GM19035 (cell line): ENCODE results near the gene DHRS4L2.
A peak's percentile ranks its signal among the peaks of the same experiment; 100 is the strongest.
"Not testable (repeated sequence)": the region's sequence is repeated elsewhere in the genome, so short reads cannot be mapped to it uniquely, and the experiment has no call there.

Source experiments
- ATAC-seq: cut with Tn5 transposase; IDR thresholded peaks from one replicate; pipeline ENCODE4 v1.9.1; 2021; ENCODE audit not compliant: unreplicated experiment

The DHRS4L2 gene

DNA sequence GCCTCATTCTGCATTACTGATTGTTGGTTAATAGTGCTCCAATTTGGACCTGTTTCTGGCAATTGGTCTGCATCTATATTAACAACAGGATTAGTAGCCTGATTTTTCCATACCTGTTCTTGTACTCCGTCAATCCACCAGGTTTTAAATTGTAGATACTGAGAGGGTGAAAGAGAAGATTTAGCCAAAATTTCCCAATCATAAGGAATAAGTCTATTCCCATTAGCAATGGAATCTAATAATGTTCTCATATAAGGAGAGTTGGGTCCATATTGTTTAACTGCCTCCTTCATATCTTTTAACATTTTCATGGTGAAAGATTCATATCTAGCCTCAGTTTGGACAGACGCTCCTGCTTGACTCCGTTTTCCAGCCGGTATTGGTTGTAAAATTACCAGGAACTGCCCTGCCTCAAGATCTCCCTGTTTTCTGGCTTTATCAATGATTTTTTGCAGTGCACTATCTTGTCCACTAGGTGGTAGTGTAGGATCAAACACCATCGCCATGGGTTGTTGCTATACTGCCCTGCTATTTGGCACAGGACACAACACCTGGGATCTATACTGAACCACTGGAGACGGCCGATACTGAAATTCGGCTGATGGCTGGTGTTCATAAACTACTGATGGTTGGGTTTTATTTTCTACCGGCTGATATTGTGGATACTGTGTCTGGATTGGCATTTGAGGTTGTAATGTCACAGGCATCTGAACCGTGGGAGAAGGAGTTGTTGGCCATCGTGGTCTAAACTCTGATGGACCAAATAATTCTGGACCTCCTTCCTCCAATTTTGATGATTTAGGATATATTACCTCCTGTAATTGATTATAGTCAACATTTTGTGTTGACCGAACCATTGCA, 25.2 kb downstream of the DHRS4L2 start:
- no peak for ATAC-seq

DNA sequence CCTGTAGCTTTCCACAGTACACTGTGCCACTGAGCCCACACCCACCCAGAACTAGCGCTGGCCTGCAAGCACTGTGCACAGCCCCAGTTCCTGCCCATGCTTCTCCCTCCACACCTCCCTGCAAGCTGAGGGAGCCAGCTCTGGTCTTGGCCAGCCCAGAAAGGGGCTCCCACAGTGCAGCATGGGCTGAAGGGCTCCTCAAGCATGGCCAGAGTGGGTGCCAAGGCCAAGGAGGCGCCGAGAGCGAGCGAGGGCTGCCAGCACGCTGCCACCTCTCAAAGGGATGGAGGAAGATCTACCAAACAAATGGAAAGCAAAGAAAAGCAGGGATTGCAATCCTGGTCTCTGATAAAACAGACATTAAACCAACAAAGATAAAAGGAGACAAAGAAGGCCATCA, 27.0 kb downstream of the DHRS4L2 start:
- ATAC-seq = not testable (repeated sequence)

DNA sequence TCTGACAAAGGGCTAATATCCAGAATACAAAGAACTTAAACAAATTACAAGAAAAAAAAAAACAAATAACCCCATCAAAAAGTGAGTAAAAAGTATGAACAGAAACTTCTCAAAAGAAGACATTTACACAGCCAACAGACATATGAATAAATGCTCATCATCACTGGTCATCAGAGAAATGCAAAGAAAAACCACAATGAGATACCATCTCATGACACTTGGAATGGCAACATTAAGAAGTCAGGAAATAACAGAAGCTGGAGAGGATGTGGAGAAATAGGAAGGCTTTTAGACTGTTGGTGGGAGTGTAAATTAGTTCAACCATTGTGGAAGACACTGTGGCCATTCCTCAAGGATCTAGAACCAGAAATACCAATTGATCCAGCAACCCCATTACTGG, 30.2 kb downstream of the DHRS4L2 start:
- not testable (repeated sequence) for ATAC-seq

DNA sequence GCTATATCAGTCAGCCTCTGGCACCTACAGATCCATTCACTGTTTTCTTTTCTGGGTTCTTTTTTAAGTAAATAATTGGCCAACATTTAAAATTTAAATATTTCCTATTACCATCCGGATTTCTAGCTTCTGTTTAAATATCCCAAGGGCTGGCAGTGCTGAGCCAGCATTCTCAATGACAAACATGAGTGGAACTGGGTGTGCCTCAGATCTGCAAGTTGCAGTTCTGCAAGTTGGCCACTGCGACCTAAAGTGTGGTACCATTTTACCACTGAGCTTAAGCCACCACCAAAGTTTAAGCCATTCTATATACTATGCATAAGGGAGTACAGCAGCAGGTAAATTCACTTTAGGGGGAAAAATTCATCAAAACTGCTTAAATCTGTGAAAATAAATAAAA, 31.2 kb downstream of the DHRS4L2 start:
- not testable (repeated sequence) for ATAC-seq

DNA sequence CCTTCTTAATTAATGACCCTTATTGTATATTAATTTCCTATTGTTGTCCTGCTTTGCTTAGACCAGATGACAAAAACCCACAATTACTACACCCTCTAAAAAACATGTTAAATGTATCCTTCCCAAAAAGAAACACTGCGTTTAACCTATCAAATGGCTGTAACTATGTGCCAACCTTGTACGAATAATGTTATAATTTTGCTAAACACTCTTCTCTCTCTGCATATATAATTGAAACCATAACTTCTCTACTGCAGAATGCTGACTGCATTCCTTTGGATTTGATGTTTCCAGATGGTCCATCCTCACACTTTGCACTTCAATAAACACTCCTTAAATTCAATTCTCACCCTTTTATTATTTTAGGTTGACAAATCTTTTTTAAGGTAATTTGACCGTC, 31.8 kb downstream of the DHRS4L2 start:
- ATAC-seq = not testable (repeated sequence)

DNA sequence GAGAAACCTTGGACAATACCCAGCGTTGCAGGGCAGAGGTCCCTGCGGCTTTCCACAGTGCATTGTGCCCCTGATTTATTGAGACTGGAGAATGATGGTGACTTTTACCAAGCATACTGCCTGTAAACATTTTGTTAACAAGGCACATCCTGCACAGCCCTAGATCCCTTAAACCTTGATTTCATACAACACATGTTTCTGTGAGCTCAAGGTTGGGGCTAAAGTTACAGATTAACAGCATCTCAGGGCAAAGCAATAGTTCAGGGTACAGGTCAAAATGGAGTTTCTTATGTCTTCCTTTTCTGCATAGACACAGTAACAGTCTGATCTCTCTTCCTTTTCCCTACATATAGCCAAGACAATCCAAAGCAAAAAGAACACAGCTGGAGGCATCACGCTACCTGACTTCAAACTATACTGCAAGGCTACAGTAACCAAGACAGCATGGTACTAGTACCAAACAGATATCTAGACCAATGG, 36.2 kb downstream of the DHRS4L2 start:
- not testable (repeated sequence) for ATAC-seq

DNA sequence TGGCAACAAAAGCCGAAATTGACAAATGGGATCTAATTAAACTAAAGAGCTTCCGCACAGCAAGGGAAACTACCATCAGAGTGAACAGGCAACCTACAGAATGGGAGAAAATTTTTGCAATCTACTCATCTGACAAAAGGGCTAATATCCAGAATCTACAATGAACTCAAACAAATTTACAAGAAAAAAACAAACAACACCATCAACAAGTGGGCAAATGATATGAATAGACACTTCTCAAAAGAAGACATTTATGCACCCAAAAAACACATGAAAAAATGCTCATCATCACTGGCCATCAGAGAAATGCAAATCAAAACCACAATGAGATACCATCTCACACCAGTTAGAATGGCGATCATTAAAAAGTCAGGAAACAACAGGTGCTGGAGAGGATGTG, 41.0 kb downstream of the DHRS4L2 start:
- ATAC-seq = not testable (repeated sequence)

DNA sequence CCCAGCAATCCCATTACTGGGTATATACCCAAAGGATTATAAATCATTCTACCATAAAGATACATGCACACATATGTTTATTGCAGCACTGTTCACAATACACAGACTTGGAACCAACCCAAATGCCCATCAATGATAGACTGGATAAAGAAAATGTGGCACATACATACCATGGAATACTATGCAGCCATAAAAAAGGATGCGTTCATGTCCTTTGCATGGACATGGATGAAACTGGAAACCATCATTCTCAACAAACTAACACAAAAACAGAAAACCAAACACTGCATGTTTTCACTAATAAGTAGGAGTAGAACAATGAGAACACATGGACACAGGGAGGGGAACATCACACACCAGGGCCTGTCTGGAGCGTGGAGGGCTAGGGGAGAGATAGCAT, 42.6 kb downstream of the DHRS4L2 start:
- not testable (repeated sequence) for ATAC-seq

DNA sequence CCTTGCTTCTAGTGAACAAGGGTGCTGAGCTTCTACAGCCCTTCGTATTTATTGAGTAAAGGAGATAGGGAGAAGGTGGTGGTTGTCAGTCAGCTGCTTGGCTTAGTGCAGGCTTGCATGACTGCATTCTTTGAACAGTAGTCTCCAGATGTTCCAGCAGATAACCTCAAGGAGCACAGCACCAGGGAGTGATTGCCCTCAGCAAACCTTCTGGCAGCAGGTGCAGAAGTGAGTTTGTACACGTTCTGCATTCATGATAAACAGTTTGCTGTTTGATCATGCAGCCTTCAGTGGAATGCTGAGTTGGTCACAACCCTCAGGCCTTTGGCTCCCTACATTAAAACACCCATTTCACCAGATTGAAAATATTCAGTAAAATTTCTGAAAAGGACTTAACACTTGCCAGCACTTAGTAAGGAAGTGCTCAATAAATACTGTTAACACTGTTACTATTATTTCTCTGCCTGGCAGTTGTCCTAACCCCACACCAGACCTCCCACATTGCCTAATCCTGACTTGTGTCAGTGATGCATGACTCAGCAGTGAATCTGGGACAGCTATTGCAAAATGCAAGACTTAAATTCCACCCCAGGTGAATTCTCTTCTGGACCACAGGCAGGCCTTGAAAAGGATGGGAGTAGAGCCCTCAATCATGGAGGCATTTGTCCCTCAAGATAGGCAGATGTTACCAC, 44.1 kb downstream of the DHRS4L2 start:
- ATAC-seq = no peak

DNA sequence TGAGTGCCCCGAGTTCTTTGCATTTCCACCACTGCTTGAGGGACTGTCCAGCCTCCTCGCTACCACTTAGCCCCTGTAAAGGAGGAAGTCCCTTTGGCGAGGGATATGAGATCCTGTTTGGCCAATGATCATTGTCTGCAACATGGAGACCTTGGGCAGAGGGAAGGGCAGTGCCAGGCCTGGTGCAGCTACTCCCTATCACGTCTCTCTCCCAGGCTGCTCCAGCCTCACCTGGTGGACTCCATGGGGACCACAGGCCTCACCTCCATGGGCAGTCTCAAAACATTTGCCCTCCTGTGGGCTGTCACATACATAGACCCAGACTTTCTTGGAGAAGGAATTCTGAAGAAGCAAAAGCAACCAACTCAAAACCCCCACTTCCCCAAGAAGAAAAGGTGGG, 47.0 kb downstream of the DHRS4L2 start:
- ATAC-seq = not testable (repeated sequence)

DNA sequence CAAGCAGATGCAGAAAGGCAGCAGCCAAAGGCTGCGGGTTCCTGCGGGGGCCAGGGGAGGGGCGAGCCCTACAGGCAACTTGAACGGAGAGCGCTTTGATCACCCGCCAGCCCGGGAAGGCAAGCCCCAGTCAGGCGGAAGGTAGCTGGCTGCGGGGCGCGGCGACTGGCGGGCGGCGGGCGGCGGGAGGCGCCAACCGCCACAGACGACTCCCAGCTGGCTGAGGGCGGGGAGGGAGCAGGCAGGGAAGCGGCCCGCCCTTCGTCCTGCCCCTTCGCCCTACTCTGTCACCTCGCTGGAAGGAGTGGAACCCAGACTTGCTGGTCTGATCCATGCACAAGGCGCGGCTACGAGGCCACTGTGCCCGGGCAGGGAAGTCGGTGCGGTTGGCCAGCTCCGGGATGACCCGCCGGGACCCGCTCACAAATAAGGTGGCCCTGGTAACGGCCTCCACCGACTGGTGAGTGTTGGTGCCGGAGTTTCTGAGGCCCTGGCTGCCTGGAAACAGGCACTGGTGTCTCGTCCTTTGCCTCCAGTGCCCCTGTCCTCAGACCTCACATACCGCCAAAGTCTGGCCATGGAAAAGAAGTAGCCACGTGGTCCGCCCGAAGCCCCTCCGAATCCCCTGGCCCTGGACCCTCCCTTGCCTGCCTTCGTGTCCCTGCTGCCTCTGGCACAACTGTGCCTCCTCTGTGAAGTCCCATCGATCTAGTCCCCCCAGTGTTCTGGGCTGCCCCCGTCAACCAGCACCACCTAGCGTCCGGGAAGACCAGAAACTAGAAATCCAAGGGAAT, 47.6 kb downstream of the DHRS4L2 start:
- peak; percentile 70 for ATAC-seq

DNA sequence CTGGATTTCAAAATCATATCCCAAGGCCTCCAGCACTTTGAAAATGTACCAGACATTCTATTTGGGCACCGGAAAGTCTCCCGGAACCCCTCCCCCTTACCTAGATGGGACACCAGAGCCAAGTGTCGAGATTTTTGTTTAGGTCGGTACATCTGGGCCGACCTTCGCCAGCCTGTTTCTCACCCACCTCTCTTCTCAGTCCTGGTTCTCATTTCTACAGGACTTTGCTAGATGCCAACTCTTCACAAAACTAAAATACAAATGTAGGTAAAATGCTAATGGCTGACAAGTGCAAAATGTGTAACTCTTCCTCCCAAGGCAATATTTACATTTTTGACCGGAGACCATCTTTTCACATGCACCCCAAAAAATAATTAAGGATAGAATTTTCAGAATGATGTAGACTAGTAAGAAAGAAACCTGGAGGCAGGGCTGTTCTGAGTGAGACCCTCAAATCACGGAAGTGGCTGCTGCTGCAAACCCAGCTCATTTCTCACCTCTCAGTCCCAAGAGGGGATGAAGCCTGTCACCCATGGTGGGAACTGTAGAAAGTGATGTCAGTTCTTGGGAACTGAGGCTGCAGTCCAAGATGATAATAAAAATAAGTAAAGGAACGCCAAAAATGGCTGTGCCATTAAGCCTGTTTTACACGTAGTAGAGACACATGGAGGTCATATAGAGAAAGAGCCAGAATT, 48.4 kb downstream of the DHRS4L2 start:
- not testable (repeated sequence) for ATAC-seq

DNA sequence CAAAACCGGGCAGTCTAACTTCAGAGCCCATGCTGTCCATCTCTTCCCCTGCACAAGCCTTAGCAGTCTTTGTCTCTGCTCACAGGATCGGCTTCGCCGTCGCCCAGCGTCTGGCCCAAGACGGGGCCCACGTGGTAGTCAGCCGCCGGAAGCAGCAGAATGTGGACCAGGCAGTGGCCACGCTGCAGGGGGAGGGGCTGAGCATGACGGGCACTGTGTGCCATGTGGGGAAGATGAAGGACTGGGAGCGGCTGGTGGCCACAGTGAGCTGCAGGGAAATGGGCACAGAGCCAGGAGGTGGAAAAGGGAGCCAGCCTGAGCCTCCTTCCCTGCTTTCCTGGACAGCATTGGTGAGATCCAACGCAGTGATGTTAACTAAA, 48.9 kb downstream of the DHRS4L2 start:
- ATAC-seq = no peak

DNA sequence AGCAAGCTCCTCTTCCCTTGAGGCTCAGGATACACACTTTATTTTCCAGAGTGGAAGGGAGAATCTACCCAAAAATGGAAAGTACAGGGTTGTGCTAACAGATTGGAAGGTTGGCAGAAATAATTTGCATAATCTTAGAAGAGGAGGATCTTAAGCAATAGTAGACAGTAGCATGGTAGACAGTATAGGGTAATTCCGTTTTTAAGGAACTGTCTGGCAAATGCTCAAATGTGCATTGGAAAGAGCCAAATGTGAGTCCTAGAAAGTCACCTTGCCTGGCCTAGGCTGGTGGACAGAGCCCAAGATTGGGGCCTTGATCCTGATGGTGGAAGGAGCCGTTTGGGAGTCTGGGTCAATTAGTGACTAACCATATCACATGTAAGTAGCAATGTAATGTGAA, 50.0 kb downstream of the DHRS4L2 start:
- no peak for ATAC-seq

DNA sequence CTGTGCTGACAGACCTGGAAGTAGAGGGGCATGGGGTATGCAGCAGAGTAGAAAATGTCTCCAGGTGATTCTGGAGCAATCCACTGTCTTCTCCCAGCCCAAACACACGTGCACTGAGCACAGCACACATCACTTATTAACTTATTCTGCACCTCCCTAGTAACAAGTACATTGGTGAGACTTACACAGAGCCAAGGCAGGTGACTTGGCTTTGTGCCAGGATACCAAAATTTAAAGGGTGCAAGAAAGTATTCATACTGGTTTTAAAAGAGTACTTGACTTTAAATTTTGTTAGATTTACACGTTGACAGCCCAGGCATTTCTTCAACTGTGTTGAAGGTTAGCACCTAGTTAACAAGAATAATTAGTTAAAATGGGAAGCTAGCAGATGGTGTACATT, 52.0 kb downstream of the DHRS4L2 start:
- no peak for ATAC-seq

DNA sequence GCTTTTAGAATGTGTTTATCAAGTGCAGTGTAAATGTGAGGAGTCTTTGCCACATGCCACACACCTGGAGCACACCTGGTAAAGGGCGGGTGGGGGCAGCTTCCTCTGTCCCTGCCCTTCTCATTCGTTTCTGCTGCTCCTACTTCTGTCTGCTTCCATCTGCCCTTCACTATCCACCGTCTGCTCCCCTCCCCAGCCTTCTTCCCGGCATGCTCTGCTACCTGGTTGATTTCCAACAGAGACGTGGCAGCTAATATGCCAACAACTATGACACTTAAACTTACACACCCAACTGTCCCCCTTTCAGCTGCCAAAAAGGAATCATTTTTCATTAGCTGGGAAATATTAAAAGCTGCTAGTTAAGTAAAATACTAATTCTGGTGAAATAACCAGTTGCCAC, 54.0 kb downstream of the DHRS4L2 start:
- no peak for ATAC-seq

DNA sequence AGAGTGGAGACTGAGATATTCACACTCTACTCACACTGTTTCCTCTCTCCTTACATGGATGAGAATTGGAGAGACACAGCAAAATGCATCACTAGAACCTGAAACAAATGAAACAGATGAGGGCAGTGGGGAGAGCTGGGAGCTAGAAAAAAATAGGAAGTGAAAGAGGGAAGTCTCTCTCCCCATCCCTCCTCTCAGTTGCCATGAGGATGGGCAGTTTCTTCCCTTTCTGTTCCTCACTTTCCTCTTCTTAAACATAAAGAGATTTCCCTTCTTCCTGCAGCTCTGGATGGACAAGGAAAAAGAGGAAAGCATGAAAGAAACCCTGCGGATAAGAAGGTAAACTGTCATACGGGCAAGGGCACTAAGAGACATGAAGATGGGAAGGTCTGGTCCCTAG, 60.3 kb downstream of the DHRS4L2 start:
- not testable (repeated sequence) for ATAC-seq

DNA sequence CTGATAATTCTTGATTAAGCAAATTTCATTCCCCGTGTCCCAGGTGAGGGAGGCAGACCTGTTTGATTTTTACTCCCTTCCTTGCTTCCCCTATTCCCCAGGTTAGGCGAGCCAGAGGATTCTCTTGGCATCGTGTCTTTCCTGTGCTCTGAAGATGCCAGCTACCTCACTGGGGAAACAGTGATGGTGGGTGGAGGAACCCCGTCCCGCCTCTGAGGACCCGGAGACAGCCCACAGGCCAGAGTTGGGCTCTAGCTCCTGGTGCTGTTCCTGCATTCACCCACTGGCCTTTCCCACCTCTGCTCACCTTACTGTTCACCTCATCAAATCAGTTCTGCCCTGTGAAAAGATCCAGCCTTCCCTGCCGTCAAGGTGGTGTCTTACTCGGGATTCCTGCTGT, 62.0 kb downstream of the DHRS4L2 start:
- ATAC-seq = not testable (repeated sequence)

DNA sequence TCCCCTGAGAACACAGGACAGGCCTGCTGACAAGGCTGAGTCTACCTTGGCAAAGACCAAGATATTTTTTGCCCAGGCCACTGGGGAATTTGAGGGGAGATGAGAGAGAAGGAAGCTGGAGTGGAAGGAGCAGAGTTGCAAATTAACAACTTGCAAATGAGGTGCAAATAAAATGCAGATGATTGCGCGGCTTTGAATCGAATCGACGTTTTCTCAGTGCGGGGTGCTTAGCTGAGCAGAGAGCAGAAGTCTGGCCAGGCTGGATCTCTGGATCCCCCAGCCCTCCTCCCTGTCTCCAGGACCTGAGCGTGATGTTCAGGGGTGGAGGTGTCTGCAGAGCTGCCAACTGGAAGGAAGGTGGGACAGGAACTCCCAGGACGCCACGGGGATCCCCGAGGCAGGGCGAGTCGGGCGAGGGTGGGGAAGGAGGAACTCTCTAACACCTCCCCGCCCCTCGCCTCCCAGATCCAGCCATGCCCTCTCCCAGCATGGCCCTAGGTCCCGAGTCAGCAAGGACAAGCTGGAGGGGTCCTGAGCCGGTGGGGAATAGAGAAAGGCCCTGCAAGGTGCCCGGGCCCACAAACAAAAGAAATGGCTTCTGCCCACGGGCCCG, 62.6 kb downstream of the DHRS4L2 start:
- ATAC-seq = peak; percentile 12
